ENCODE data around the gene WBP4. TPM values are rescaled to one million over a fixed set of nuclear protein-coding genes. Genes with fewer than 3 reads are reported as not detected.

The WBP4 gene
- total RNA-seq, 1 donor from 2014 or later = 8.2 TPM

DNA sequence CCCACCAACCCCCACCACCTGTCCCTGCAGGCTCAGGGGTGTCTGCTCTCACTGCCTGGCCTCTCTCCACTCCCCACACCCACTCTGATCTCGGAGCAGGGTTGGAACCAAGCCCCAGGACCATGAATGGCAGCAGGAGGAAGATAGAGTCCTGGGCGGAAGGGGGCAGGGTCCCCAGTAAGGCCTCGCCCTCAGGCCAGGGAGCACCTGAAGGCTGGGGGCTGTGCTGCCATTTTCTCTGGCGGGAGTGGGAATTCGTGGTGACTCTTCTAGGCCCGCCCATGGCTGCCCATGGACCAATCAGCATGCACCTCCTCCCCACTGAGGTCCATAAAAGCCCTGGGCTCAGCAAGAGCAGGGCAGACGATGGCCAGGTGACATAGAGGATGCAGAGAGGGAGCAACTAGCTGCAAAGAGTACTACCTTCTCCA, 46.3 kb downstream of the WBP4 start:
- H3K27ac Mint-ChIP-seq (ENCODE audit: unreplicated experiment) = no peak overlapping the region
- H3K4me3 Mint-ChIP-seq (ENCODE audit: unreplicated experiment) = no peak overlapping the region

DNA sequence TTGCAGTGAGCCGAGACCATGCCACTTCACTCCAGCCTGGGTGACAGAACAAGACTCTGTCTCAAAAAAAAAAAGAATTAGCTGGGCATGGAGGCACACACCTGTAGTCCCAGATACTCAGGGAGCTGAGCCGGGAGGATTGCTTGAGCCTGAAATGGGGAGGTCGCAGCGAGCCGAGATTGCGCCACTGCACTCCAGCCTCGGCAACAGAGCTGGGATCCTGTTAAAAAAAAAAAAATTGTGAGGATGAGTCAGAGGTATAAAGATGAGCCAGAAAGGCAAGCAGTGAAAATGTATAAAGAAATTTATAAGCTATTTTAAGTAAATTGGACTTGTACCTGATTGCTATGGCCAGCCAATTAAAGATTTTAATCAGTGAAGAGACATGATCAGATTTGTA, 50.1 kb downstream of the WBP4 start:
- no peak overlapping the region for H3K4me3 Mint-ChIP-seq (ENCODE audit: unreplicated experiment)
- no peak overlapping the region for H3K27ac Mint-ChIP-seq (ENCODE audit: unreplicated experiment)
- no peak for DNase-seq (ENCODE audit: low spot score)
- no peaks in the 10 kb centered on the region for H3K4me1 Mint-ChIP-seq (ENCODE audit: unreplicated experiment)
- H3K36me3 Mint-ChIP-seq (ENCODE audit: low read depth, unreplicated experiment) = peaks cover 4% of the 10 kb centered on the region
- TF ChIP-seq, protein P1, sequence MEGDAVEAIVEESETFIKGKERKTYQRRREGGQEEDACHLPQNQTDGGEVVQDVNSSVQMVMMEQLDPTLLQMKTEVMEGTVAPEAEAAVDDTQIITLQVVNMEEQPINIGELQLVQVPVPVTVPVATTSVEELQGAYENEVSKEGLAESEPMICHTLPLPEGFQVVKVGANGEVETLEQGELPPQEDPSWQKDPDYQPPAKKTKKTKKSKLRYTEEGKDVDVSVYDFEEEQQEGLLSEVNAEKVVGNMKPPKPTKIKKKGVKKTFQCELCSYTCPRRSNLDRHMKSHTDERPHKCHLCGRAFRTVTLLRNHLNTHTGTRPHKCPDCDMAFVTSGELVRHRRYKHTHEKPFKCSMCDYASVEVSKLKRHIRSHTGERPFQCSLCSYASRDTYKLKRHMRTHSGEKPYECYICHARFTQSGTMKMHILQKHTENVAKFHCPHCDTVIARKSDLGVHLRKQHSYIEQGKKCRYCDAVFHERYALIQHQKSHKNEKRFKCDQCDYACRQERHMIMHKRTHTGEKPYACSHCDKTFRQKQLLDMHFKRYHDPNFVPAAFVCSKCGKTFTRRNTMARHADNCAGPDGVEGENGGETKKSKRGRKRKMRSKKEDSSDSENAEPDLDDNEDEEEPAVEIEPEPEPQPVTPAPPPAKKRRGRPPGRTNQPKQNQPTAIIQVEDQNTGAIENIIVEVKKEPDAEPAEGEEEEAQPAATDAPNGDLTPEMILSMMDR (IDR thresholded peaks at IDR 0.05; ENCODE audit: unreplicated experiment) = no peak
- no peaks in the 10 kb centered on the region for H3K9me3 Mint-ChIP-seq (ENCODE audit: unreplicated experiment)
- H3K27me3 Mint-ChIP-seq (ENCODE audit: unreplicated experiment) = peaks cover 6% of the 10 kb centered on the region

More for the DNA sequence above, 46.3 kb downstream of the WBP4 start:
- Mint-ChIP-seq H3K4me1 (ENCODE audit: unreplicated experiment) (no peaks in the 10 kb centered on the region), H3K27me3 (ENCODE audit: unreplicated experiment) (peaks cover 6% of the 10 kb centered on the region), H3K36me3 (ENCODE audit: low read depth, unreplicated experiment) (peaks cover 4% of the 10 kb centered on the region), H3K9me3 (ENCODE audit: unreplicated experiment) (no peaks in the 10 kb centered on the region)
- no peak for DNase-seq (ENCODE audit: low spot score)
- TF ChIP-seq, protein P1 (IDR thresholded peaks at IDR 0.05; ENCODE audit: unreplicated experiment) = no peak

DNA sequence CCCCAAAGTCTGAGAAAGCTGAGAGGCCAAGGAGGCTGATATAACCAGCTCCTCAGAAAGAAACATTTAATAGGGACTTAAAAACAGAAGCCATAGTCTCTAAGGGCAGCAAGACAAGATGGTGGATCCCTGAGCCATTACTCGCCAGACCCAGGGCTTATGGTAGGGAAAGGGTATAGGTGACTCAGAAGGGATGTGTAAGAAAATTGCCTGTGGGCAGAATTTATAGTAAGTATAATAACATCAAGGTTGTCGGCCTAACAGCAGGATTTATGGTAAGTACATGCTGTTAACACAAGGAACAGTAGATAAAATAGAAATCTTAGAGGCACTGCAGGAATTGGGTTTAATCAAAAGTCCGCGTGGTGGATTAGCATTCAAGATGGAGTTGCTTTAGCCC, 56.6 kb downstream of the WBP4 start:
- Mint-ChIP-seq H3K4me1 (ENCODE audit: unreplicated experiment) (no peaks in the 10 kb centered on the region), H3K36me3 (ENCODE audit: low read depth, unreplicated experiment) (no peaks in the 10 kb centered on the region), H3K27ac (ENCODE audit: unreplicated experiment) (no peak overlapping the region), H3K4me3 (ENCODE audit: unreplicated experiment) (no peak overlapping the region), H3K9me3 (ENCODE audit: unreplicated experiment) (no peaks in the 10 kb centered on the region), H3K27me3 (ENCODE audit: unreplicated experiment) (no peaks in the 10 kb centered on the region)
- no peak for DNase-seq (ENCODE audit: low spot score)
- TF ChIP-seq, protein P1 (IDR thresholded peaks at IDR 0.05; ENCODE audit: unreplicated experiment) = no peak

DNA sequence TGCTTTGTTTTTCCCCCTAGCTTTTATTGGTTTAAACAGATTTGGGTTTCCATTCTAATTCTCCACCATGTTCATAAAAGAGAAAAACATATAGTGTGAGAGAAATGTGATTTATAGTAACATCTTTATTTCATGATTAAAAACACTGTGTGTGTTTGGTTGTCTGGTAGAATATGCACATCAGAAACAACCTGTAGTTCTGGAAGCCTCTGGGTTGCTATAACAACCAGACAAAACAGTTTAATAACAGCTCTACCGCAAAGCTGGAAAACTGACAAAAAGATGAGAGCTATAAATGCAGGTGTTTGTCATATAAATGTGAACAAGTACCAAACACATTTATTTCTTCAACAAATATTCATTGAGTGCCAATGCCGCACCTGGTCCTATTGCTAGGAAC, 61.5 kb downstream of the WBP4 start:
- H3K27me3 Mint-ChIP-seq (ENCODE audit: unreplicated experiment) = no peaks in the 10 kb centered on the region
- no peak overlapping the region for H3K4me3 Mint-ChIP-seq (ENCODE audit: unreplicated experiment)
- TF ChIP-seq, protein P1 (IDR thresholded peaks at IDR 0.05; ENCODE audit: unreplicated experiment) = no peak

DNA sequence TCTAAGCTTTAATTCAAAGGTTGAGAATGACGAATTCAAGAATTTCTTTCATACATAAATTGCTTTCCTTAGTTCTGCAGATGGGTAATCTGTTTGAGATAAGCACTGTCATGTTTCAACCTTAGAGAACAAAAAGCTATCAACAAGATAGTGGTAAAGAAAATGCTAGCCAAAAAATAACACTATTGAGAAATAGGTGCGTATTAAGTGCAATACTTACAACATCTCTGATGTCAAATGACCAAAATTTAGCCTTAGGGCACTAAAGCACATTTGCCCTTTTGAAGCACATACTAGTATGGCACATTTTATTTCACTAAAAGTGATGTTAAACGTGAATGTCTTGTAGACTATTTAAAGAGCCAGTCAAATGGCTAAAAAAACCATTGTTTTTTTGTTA, 66.4 kb downstream of the WBP4 start:
- DNase-seq (ENCODE audit: low spot score) = no peak
- Mint-ChIP-seq H3K36me3 (ENCODE audit: low read depth, unreplicated experiment) (no peaks in the 10 kb centered on the region), H3K4me3 (ENCODE audit: unreplicated experiment) (no peak overlapping the region), H3K27ac (ENCODE audit: unreplicated experiment) (no peak overlapping the region), H3K27me3 (ENCODE audit: unreplicated experiment) (peaks cover 2% of the 10 kb centered on the region), H3K4me1 (ENCODE audit: unreplicated experiment) (peaks cover 16% of the 10 kb centered on the region), H3K9me3 (ENCODE audit: unreplicated experiment) (no peaks in the 10 kb centered on the region)
- TF ChIP-seq, protein P1 (IDR thresholded peaks at IDR 0.05; ENCODE audit: unreplicated experiment) = no peak

More for the DNA sequence above, 61.5 kb downstream of the WBP4 start:
- Mint-ChIP-seq H3K4me1 (ENCODE audit: unreplicated experiment) (no peaks in the 10 kb centered on the region), H3K36me3 (ENCODE audit: low read depth, unreplicated experiment) (no peaks in the 10 kb centered on the region), H3K9me3 (ENCODE audit: unreplicated experiment) (no peaks in the 10 kb centered on the region), H3K27ac (ENCODE audit: unreplicated experiment) (no peak overlapping the region)
- no peak for DNase-seq (ENCODE audit: low spot score)

Data from endothelial cell (in vitro differentiated cells).